ENCODE results near the gene JAGN1. TPM values are rescaled to one million over a fixed set of nuclear protein-coding genes. Genes with fewer than 3 reads are reported as not detected.

Gene JAGN1
- total RNA-seq, 1 experiment from 2014 or later, result 19.9 TPM

- Histone ChIP-seq H3K27me3 (ENCODE audit: control insufficient read depth, insufficient read depth, low read length) (no peaks in the 10 kb centered on the region), H3K27ac (ENCODE audit: low read length) (no peak overlapping the region), H3K4me3 (ENCODE audit: low read depth in 2 of 2, low read length in 2 of 2) (no peak overlapping the region), H3K4me1 (ENCODE audit: control insufficient read depth, insufficient read depth, low read length) (0 out of 2 replicates have a peak, but pooled peaks cover under 1% of the 10 kb centered on the region), H3K9me3 (ENCODE audit: control insufficient read depth, insufficient read depth, low read depth, low read length) (no peaks in the 10 kb centered on the region), H3K36me3 (ENCODE audit: control insufficient read depth, insufficient read depth, low read length) (no peaks in the 10 kb centered on the region)
- CTCF ChIA-PET, result no interaction called here
- BruUV-seq (replicated peaks), result no TSS peak
- DNase-seq (ENCODE audit: low read depth, low spot score), result no peak
- POLR2A ChIA-PET, result no interaction called here
- intact Hi-C loops (cut with micrococcal nuclease; ENCODE audit: unreplicated experiment) (no loop called here), in situ Hi-C loops (cut with HindIII; ENCODE audit: low pct_unique_long_range_greater_than_20kb, low sequenced_read_pairs) (no loop called here)
- ATAC-seq, result no peak
- no peak for TF ChIP-seq SIN3A (IDR thresholded peaks at IDR 0.05; ENCODE audit: borderline replicate concordance, insufficient read depth, low read depth, low read length)
- no peak for TF ChIP-seq TCF7L2 (IDR thresholded peaks at IDR 0.05; ENCODE audit: low read depth, low read length)
- TF ChIP-seq POLR2AphosphoS5 (IDR thresholded peaks at IDR 0.05; ENCODE audit: low read depth, low read length), result no peak
- TF ChIP-seq, protein P1, sequence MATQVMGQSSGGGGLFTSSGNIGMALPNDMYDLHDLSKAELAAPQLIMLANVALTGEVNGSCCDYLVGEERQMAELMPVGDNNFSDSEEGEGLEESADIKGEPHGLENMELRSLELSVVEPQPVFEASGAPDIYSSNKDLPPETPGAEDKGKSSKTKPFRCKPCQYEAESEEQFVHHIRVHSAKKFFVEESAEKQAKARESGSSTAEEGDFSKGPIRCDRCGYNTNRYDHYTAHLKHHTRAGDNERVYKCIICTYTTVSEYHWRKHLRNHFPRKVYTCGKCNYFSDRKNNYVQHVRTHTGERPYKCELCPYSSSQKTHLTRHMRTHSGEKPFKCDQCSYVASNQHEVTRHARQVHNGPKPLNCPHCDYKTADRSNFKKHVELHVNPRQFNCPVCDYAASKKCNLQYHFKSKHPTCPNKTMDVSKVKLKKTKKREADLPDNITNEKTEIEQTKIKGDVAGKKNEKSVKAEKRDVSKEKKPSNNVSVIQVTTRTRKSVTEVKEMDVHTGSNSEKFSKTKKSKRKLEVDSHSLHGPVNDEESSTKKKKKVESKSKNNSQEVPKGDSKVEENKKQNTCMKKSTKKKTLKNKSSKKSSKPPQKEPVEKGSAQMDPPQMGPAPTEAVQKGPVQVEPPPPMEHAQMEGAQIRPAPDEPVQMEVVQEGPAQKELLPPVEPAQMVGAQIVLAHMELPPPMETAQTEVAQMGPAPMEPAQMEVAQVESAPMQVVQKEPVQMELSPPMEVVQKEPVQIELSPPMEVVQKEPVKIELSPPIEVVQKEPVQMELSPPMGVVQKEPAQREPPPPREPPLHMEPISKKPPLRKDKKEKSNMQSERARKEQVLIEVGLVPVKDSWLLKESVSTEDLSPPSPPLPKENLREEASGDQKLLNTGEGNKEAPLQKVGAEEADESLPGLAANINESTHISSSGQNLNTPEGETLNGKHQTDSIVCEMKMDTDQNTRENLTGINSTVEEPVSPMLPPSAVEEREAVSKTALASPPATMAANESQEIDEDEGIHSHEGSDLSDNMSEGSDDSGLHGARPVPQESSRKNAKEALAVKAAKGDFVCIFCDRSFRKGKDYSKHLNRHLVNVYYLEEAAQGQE (IDR thresholded peaks at IDR 0.05; ENCODE audit: insufficient read depth in 1 of 2, low read depth in 2 of 2, low read length in 1 of 2), result no peak
- TF ChIP-seq CTCF (IDR thresholded peaks at IDR 0.05), result no peak
Measured at GRCh38 chr3:9908286-9908685, 17.9 kb downstream of the JAGN1 start.

- Histone ChIP-seq H3K4me1 (ENCODE audit: control insufficient read depth, insufficient read depth, low read length) (peaks cover 10% of the 10 kb centered on the region), H3K27me3 (ENCODE audit: control insufficient read depth, insufficient read depth, low read length) (no peaks in the 10 kb centered on the region), H3K9me3 (ENCODE audit: control insufficient read depth, insufficient read depth, low read depth, low read length) (no peaks in the 10 kb centered on the region), H3K27ac (ENCODE audit: low read length) (no peak overlapping the region), H3K4me3 (ENCODE audit: low read depth in 2 of 2, low read length in 2 of 2) (no peak overlapping the region), H3K36me3 (ENCODE audit: control insufficient read depth, insufficient read depth, low read length) (no peaks in the 10 kb centered on the region)
- DNase-seq (ENCODE audit: low read depth, low spot score), result no peak
- intact Hi-C loops (cut with micrococcal nuclease; ENCODE audit: unreplicated experiment) (no loop called here), in situ Hi-C loops (cut with HindIII; ENCODE audit: low pct_unique_long_range_greater_than_20kb, low sequenced_read_pairs) (no loop called here)
- TF ChIP-seq POLR2AphosphoS5 (IDR thresholded peaks at IDR 0.05; ENCODE audit: low read depth, low read length), result no peak
- no peak for TF ChIP-seq CTCF (IDR thresholded peaks at IDR 0.05)
- no peak for TF ChIP-seq SIN3A (IDR thresholded peaks at IDR 0.05; ENCODE audit: borderline replicate concordance, insufficient read depth, low read depth, low read length)
- TF ChIP-seq, protein P1 (IDR thresholded peaks at IDR 0.05; ENCODE audit: insufficient read depth in 1 of 2, low read depth in 2 of 2, low read length in 1 of 2), result no peak
- POLR2A ChIA-PET, result no interaction called here
- CTCF ChIA-PET, result interaction anchor here (0.5 kb wide), 1 partner anchor 73 kb away, joined by 4 read pairs; no protein-coding TSS in a partner anchor
- no TSS peak for BruUV-seq (replicated peaks)
- ATAC-seq, result no peak
Measured at GRCh38 chr3:9909221-9910013, 19.0 kb downstream of the JAGN1 start.
